Pancreas (tissue), 10 donors: ENCODE results near the gene MAPK7. TPM values are rescaled to one million over a fixed set of nuclear protein-coding genes. Genes with fewer than 3 reads are reported as not detected.

Source experiments
- ATAC-seq, 4 donors: fragments of 200-7000 bp; cut with Tn5 transposase; one replicate each; pipeline versions ENCODE4 v1.8.0 to v1.9.1; 2020; ENCODE audit warnings: mild to moderate bottlenecking in 4 of 4, moderate library complexity in 4 of 4
- DNase-seq, 6 donors: peaks; one replicate each; pipeline ENCODE4 v3.0.0-alpha.2; 2020
- FAIRE-seq: peaks from 2 replicates; lab custom pipeline; 2012; peaks lifted over from hg19 to GRCh38; lab: Jason Lieb, UNC
- H3K27ac ChIP-seq, 4 donors: fragments of 200-600 bp; sonication (generic); 1 replicate in 3 of 4; 2 replicates in 1 of 4; pipeline versions ENCODE4 v1.5.0 to v1.8.0; 2020
- H3K27me3 ChIP-seq, 4 donors: fragments of 200-600 bp; one replicate each; pipeline ENCODE4 v1.8.0; 2021
- H3K36me3 ChIP-seq, 3 donors: fragments of 200-600 bp; sonication (generic) in 1 of 3; one replicate each; pipeline versions ENCODE4 v1.5.0 to v1.8.0; 2020 to 2021
- H3K4me1 ChIP-seq, 3 donors: fragments of 200-600 bp; one replicate each; pipeline ENCODE4 v1.8.0; 2021
- H3K4me3 ChIP-seq, 4 donors: fragments of 200-600 bp; sonication (generic) in 2 of 4; one replicate each; pipeline versions ENCODE4 v1.5.0 to v1.8.0; 2020 to 2021
- H3K9me3 ChIP-seq, 4 donors: fragments of 200-600 bp; one replicate each; pipeline ENCODE4 v1.8.0; 2021
- WGBS, 2 donors: extraction: QIAGEN DNeasy Blood & Tissue Kit; methylation state at CpG; one replicate each; pipeline ENCODE4 v1.1.7; 2013; 5-methylcytosine and 5-hydroxymethylcytosine counted together
- intact Hi-C, 3 donors: fragments of 100-400 bp; cut with DNase I; formaldehyde crosslinking; loops; one replicate each; pipeline versions ENCODE4 v1.11.1 to v1.14.2; 2022
- polyA plus RNA-seq, 2 donors: library from polyadenylated mRNA; stranded (reverse); fragments of 200-250 nt; gene quantifications; one replicate each; pipeline ENCODE4 v1.2.3, GENCODE V29; 2013
- total RNA-seq, 6 donors: library from RNA; stranded (reverse); fragmentation: NEBNext Ultra II Directional in 4 of 6; extraction: Animal tissue kit (Norgen Biotek cat#: 25700) in 4 of 6; gene quantifications; one replicate each; pipeline versions ENCODE4 v1.2.1 to v1.2.4, GENCODE V29; 2021 to 2023
- TF ChIP-seq, protein P1 (sequence below), 4 donors: fragments of 200-600 bp; sonication (generic) in 3 of 4; IDR thresholded peaks; one replicate each; pipeline versions ENCODE4 v1.5.0 to v1.8.0; 2021; ENCODE audit warnings: antibody characterized with exemption in 4 of 4
- donor health status: healthy with polysubstance abuse.
- donor health status: DM: no; HTN: no; CAD: no; lungs with moderate emphysema.
- donor health status: DM: no; HTN: no; CAD: no.
- donor health status: control.
- donor health status: control.
- donor health status: Bipolar disorder and iron deficiency.
- donor health status: DM: yes; HTN: yes; CAD: no.
- donor health status: DM: no; HTN: no; CAD: no.
- donor health status: DM: no; HTN: no; CAD: no.
- donor health status: DM: yes; HTN: yes; CAD: no.

MAPK7 gene
- total and polyA plus RNA-seq, 8 donors = 3.4 to 10.5 (median 7.9) TPM

GRCh38 chr17:19418251-19418992, 40.1 kb downstream of the MAPK7 start:
- peak in 2 of 4 donors; percentile 12 to 28 for ATAC-seq
- 51 to 63% methylated on average over 7 of the region's 7 CpGs for WGBS, 2 donors

GRCh38 chr17:19421219-19421618, 42.9 kb downstream of the MAPK7 start:
- FAIRE-seq = no peak
- intact Hi-C loops = no loop called here

More at GRCh38 chr17:19418251-19418992, 40.1 kb downstream of the MAPK7 start:
- Histone ChIP-seq H3K27me3 (no peaks in the 10 kb centered on the region), H3K27ac (no peak overlapping the region), H3K9me3 (no peaks in the 10 kb centered on the region), H3K36me3 (no peaks in the 10 kb centered on the region), H3K4me3 (no peak overlapping the region), H3K4me1 (no peaks in the 10 kb centered on the region)
- intact Hi-C loops = loop anchor here in 1 of 3 donors (10.0 kb wide), 1 partner anchor 54 kb away; the partner anchor contains the start of gene B9D1
- no peak for FAIRE-seq
- TF ChIP-seq, protein P1, sequence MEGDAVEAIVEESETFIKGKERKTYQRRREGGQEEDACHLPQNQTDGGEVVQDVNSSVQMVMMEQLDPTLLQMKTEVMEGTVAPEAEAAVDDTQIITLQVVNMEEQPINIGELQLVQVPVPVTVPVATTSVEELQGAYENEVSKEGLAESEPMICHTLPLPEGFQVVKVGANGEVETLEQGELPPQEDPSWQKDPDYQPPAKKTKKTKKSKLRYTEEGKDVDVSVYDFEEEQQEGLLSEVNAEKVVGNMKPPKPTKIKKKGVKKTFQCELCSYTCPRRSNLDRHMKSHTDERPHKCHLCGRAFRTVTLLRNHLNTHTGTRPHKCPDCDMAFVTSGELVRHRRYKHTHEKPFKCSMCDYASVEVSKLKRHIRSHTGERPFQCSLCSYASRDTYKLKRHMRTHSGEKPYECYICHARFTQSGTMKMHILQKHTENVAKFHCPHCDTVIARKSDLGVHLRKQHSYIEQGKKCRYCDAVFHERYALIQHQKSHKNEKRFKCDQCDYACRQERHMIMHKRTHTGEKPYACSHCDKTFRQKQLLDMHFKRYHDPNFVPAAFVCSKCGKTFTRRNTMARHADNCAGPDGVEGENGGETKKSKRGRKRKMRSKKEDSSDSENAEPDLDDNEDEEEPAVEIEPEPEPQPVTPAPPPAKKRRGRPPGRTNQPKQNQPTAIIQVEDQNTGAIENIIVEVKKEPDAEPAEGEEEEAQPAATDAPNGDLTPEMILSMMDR (IDR thresholded peaks at IDR 0.05) = no peak
- DNase-seq = peak in 1 of 6 donors; percentile 21

GRCh38 chr17:19421926-19422325, 43.6 kb downstream of the MAPK7 start:
- ATAC-seq (no peak), DNase-seq (no peak), FAIRE-seq (no peak)
- Histone ChIP-seq H3K27me3 (no peaks in the 10 kb centered on the region), H3K4me3 (no peak overlapping the region), H3K4me1 (no peaks in the 10 kb centered on the region), H3K36me3 (no peaks in the 10 kb centered on the region), H3K9me3 (no peaks in the 10 kb centered on the region), H3K27ac (no peak overlapping the region)
- TF ChIP-seq, protein P1 (IDR thresholded peaks at IDR 0.05) = no peak
- 68 to 77% methylated on average over 6 of the region's 6 CpGs for WGBS, 2 donors
- intact Hi-C loops = no loop called here

More at GRCh38 chr17:19421219-19421618, 42.9 kb downstream of the MAPK7 start:
- WGBS, 2 donors = 46 to 55% methylated on average over 4 of the region's 4 CpGs
- Histone ChIP-seq H3K27me3 (no peaks in the 10 kb centered on the region), H3K9me3 (no peaks in the 10 kb centered on the region), H3K27ac (no peak overlapping the region), H3K4me3 (no peak overlapping the region), H3K36me3 (no peaks in the 10 kb centered on the region), H3K4me1 (no peaks in the 10 kb centered on the region)
- ATAC-seq (no peak), DNase-seq (no peak)
- TF ChIP-seq, protein P1 (IDR thresholded peaks at IDR 0.05) = no peak

GRCh38 chr17:19424934-19425868, 46.9 kb downstream of the MAPK7 start:
- Histone ChIP-seq H3K9me3 (no peaks in the 10 kb centered on the region), H3K27me3 (no peaks in the 10 kb centered on the region), H3K36me3 (no peaks in the 10 kb centered on the region), H3K4me3 (no peak overlapping the region), H3K4me1 (no peaks in the 10 kb centered on the region), H3K27ac (no peak overlapping the region)
- no peak for FAIRE-seq
- TF ChIP-seq, protein P1 (IDR thresholded peaks at IDR 0.05) = no peak
- intact Hi-C loops = no loop called here
- 56% methylated on average over 8 of the region's 8 CpGs for WGBS, 2 donors
- no peak for DNase-seq
- ATAC-seq = peak in 1 of 4 donors; percentile 22
